KOPT-K1 (cell line): ENCODE results near the gene TLK2.
A peak's percentile ranks its signal among the peaks of the same experiment; 100 is the strongest.

Experiments
- H3K27ac ChIP-seq: fragments of 200-600 bp; sonication (generic); 2 replicates; pipeline ENCODE4 v1.5.1; 2016; ENCODE audit warnings: antibody characterized with exemption, mild to moderate bottlenecking, low read depth, low read length; ENCODE audit not compliant: poor library complexity, severe bottlenecking
- H3K36me3 ChIP-seq: fragments of 200-600 bp; sonication (generic); 2 replicates; pipeline ENCODE4 v1.5.1; 2017; ENCODE audit warnings: antibody characterized with exemption, mild to moderate bottlenecking, low read length, moderate library complexity; ENCODE audit not compliant: insufficient read depth
- H3K9me3 ChIP-seq: fragments of 200-600 bp; sonication (generic); 2 replicates; pipeline ENCODE4 v1.5.1; 2017; ENCODE audit warnings: antibody characterized with exemption, low read length, mild to moderate bottlenecking; ENCODE audit not compliant: insufficient read depth, poor library complexity, severe bottlenecking

The TLK2 gene

DNA sequence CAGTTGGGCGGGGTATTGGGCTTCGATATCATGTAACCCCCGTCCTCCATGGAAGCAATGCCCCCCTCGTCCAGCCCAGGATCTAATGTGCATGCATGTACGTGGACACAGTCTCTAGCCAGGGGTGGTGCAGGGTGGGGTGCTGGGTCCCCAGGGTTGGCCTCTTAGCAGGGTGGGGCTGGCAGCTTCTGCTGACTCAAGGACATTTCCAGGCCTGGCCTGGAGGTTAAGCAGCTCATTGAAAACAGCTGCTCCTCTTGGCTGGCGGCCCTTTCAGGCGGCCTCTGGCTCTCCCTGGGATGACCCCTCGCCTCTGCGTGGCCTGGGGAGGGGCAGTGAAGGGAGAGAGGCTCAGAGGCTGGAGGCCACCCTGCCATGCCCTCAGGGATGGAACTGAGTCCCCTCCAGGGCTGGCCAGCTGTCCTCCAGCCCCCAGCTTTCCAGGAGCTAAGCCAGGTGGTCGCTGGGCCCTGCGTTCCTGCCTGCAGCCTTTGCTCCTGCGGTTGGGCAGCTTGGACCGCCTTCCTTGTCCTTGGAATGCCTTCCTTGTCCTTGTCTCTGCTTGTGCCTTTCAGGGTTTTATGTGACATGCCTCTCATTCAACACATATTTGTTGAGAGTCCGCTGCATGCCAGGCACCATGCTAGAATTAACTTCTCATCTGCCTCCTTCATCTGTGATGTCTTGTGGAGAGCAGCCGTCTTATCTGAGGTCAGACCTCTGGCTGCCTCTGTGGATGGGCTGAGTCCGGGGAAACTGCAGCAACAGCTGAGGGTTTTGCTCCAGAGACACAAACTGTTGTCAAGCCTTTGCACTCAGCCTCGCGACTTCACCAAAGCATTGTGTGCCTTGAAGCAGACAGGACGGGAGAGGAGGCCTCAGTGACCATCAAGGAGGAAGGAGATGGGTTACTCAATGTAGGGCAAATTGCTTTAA, 175.5 kb downstream of the TLK2 start:
- Histone ChIP-seq H3K36me3 (no peaks in the 10 kb centered on the region), H3K9me3 (no peaks in the 10 kb centered on the region), H3K27ac (peak overlapping the region; percentile 71)

DNA sequence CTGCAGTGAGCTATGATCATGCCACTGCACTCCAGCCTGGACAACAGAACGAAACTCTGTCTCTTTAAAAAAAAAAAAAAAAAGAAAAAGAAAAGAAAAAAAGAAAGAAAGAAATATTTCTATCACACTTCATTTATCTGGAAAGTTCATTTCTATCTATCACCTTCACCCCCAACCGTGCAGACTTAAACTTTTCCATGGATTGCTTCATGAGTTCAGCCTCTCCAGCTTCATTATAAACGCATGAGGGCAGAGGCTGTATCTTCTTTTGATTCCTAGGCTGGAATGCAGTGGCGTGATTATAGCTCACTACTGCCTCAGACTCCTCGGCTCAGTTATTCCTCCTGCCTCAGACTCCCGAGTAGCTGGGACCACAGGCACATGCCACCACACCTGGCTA, 177.0 kb downstream of the TLK2 start:
- Histone ChIP-seq H3K27ac (no peak overlapping the region), H3K9me3 (peaks cover 10% of the 10 kb centered on the region), H3K36me3 (no peaks in the 10 kb centered on the region)

DNA sequence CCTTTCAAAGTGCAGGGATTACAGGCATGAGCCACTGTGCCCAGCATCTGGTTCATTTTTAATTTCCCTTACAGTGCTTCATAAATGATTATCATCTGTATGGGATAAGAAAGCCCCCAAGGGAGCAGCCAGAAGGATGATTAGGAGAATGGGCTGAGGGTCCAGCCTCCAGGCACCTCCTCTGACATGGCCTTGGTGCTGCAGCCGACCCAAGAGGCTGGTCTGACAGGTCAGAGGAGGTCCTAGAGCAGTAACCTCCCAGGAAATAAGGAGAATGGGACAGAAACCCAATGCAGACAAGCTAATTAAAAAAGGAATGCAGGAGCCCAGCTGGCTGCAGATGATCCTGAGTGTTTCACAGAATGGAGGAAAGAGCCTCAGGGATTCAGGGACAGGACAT, 177.8 kb downstream of the TLK2 start:
- Histone ChIP-seq H3K9me3 (peaks cover 17% of the 10 kb centered on the region), H3K27ac (no peak overlapping the region), H3K36me3 (no peaks in the 10 kb centered on the region)

DNA sequence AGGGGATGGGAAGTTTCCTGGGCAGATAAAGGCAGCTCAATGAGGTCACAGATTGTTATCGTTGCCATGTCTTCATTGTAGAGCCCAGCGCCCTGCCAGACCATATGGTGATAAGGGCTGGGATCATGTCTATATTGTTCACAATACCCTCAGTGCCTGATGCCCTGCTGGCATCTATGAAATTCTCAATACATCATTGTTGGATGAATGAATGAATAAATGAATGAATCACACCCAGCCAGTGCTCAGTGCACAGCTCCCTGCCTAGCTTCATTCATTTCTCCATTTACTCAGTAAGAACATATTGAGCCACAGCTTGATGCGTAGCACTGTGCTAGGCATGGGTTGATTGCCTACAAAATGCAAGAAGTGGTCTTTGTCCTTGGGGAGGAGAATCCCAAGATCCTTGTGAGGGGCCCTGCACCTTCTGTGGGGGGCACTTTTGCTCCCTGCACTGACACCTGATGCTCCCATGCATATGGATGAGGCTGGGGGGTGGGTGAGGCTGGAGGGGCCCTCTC, 178.6 kb downstream of the TLK2 start:
- H3K9me3 ChIP-seq: peaks cover 18% of the 10 kb centered on the region
- no peak overlapping the region for H3K27ac ChIP-seq
- no peaks in the 10 kb centered on the region for H3K36me3 ChIP-seq

DNA sequence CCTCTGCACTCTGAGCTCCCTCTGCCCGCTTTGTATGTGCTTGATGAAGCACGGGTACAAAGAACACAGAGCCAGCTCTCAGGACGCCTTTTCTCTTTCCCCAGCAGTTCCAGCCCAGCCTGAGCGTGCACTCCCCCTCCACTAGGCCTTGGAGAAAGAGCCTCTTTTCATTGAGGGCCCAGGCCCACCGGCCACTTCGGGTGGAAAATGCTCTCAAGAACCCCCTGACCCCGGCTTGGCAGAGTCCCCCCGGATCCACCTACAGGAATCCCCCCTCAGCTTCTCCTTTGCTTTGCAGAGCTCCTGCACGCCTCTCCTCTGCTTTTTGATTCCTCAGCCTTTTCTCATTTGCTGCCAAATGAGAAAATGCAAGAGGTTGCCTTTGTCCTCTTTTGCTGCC, 179.1 kb downstream of the TLK2 start:
- H3K9me3 ChIP-seq: peaks cover 18% of the 10 kb centered on the region
- H3K36me3 ChIP-seq: no peaks in the 10 kb centered on the region
- H3K27ac ChIP-seq: no peak overlapping the region

DNA sequence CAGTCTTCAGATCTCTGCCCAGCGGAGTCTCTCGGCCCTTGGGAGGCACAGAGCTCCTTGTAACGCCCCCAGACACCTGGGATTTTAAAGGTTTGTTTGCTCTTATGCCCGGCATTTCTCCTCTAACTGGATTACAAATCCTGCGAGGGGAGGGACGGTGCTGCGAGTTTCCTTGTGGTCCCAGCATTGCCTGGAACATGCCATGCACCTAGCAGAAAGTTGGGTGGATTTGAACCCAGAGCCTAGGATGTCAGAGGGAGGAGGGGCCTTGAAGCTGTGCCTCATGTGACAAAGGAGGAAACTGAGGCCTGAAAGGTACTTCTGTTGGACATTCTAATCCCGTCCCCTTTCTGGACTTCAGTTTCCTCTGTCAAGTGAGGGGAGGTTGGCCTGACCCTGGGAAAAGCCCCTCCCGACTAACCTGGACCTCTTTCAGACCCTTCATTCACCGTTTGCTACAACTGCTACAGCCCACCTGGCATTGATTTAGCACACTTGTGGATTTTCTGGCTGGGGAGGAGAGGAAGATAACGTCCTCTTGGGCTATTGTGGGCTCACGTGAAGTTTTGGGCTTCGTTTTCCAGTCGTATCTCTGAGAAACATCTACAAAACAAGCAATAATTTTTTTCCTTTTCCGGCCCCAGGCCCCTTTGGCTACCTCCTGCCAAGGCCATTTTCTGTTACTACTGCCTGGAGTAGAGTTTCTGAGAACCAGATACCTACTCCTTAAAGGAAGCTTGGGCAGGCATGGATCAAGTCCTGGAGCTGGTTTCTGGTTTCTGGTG, 179.7 kb downstream of the TLK2 start:
- peaks cover 18% of the 10 kb centered on the region for H3K9me3 ChIP-seq
- no peak overlapping the region for H3K27ac ChIP-seq
- H3K36me3 ChIP-seq: no peaks in the 10 kb centered on the region

DNA sequence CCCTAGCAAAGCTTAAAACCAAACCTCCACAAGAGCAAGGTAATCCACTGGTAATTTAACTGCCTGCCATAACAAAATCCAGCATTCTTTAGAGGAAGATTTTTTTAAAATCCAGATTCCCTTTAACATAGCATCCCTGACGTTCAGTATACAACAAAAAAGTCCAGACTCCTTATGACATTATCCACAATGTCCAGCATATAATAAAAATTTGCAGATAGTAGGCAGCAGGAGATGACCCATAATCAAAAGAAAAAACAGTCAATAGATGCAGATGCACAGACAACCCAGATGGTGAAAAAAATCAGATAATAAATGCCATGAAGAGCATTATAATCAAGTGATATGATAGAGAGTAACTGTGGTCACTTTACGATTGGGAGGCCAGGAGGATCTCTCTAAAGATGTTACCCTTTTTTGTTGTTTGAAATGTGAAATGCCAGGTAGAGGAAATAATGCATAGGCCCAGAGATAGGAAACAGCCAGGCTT, 182.0 kb downstream of the TLK2 start:
- no peaks in the 10 kb centered on the region for H3K36me3 ChIP-seq
- H3K27ac ChIP-seq: no peak overlapping the region

DNA sequence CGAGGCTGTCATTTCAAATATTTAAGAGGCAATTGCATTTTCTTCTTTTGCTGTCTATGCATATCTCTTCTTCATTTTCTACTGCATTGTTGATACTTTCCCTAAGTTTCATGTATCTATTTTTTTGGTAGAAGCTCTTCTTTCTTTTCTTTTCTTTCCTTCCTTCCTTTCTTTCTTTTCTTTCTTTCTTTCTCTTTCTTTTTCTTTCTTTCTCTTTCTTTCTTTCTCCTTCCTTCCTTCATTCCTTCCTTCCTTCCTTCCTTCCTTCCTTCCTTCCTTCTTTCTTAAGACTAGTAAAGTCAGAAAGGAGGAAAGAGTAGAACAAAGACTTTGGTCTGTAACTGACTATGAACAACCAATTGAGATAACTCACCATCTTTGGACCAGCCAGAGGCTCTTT, 182.7 kb downstream of the TLK2 start:
- H3K36me3 ChIP-seq: no peaks in the 10 kb centered on the region
- H3K9me3 ChIP-seq: peaks cover 18% of the 10 kb centered on the region
- H3K27ac ChIP-seq: no peak overlapping the region

More for the DNA sequence above, 182.0 kb downstream of the TLK2 start:
- peaks cover 18% of the 10 kb centered on the region for H3K9me3 ChIP-seq

DNA sequence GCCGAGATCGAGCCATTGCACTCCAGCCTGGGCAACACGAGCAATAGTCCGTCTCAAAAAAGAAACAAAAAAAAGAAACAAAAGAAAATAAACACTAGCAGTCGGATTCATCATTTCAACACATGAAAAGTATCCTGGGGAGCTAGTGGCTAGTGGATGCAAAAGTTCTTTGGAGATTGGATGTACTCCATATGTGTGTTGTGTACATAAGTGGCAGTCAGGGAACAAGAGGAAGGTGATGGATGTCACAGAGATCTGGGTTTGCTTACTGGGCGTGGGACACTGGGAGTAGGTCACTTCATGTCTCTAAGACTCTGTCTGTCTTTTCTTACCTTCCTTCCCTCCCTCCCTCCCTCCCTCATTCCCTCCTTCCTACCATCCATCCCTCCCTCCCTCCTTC, 184.2 kb downstream of the TLK2 start:
- Histone ChIP-seq H3K36me3 (no peaks in the 10 kb centered on the region), H3K27ac (no peak overlapping the region), H3K9me3 (peaks cover 18% of the 10 kb centered on the region)
